ENCODE data around the gene ETHE1. TPM values are rescaled to one million over a fixed set of nuclear protein-coding genes. Genes with fewer than 3 reads are reported as not detected.

ETHE1 gene
- total and polyA plus RNA-seq, 2 of the 8 experiments (the other 6 are each of a cell fraction or from before 2014, with no cell fraction given), result 19.9 to 96.0 TPM

DNA sequence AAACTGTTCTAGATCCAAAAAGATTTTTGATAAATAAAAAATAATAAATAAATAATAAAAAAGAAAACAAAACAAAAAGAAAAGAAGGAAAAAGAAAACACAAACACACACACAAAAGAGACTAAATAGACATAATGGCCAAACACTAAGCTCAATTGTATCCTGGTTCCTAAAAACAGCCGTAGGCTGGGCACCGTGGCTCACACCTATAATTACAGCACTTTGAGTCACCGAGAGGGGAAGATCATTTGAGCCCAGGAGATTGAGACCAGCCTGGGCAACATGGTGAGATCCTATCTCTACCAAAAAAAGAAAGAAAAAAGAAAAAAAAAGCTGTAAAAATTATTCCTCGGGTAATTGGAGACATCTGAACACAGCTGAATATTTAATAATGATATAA lies 8.9 kb downstream of the ETHE1 start (continued):
- no peak for TF ChIP-seq CHD7 (IDR thresholded peaks at IDR 0.05; ENCODE audit: insufficient replicate concordance, low read length)
- TF ChIP-seq SRF (IDR thresholded peaks at IDR 0.05; ENCODE audit: low read depth, low read length), result no peak
- no peak for TF ChIP-seq RNF2 (IDR thresholded peaks at IDR 0.05; ENCODE audit: borderline replicate concordance, low read depth, low read length, missing control alignments, poor library complexity, severe bottlenecking)
- no peak for TF ChIP-seq POLR2AphosphoS5 (IDR thresholded peaks at IDR 0.05; ENCODE audit: low read depth, low read length)
- TF ChIP-seq, protein P1, sequence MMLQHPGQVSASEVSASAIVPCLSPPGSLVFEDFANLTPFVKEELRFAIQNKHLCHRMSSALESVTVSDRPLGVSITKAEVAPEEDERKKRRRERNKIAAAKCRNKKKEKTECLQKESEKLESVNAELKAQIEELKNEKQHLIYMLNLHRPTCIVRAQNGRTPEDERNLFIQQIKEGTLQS (IDR thresholded peaks at IDR 0.05; ENCODE audit: insufficient read depth, low read depth, low read length), result no peak
- TF ChIP-seq BRCA1 (IDR thresholded peaks at IDR 0.05; ENCODE audit: low read depth, low read length), result no peak
- no peak for TF ChIP-seq CTBP2 (IDR thresholded peaks at IDR 0.05; ENCODE audit: borderline replicate concordance, insufficient read depth, insufficient read length, low read length)
- no peak for TF ChIP-seq SP4 (IDR thresholded peaks at IDR 0.05; ENCODE audit: low read length)

All from H1 (cell line).